PC-3 (cell line): ENCODE data around the gene RND1. TPM values are rescaled to one million over a fixed set of nuclear protein-coding genes. Genes with fewer than 3 reads are reported as not detected.

Experiments used
- ATAC-seq: fragments of 200-7000 bp; cut with Tn5 transposase; 2 replicates; pipeline ENCODE4 v1.9.1; 2020; ENCODE audit warnings: mild to moderate bottlenecking, moderate library complexity
- BruUV-seq: library from RNA; stranded (reverse); fragments of 400-500 nt; replicated peaks from 2 replicates; lab custom pipeline; 2021; lab: Mats Ljungman, UMichigan
- CTCF ChIA-PET: fragments of 300-600 bp; sonication (Branson Sonifier 250); formaldehyde crosslinking; loops from one replicate; lab custom pipeline; 2022; ENCODE audit warnings: antibody characterized with exemption; lab: Charles Lee
- POLR2A ChIA-PET: fragments of 300-600 bp; sonication (Branson Sonifier 250); formaldehyde crosslinking; loops from one replicate; lab custom pipeline; 2022; ENCODE audit warnings: antibody characterized with exemption; ENCODE audit not compliant: unreplicated experiment; lab: Charles Lee
- DNase-seq: peaks from one replicate; pipeline ENCODE4 v3.0.0-alpha.2; 2015
- H2AFZ ChIP-seq: fragments of 300-600 bp; sonication (generic); 2 replicates; pipeline ENCODE4 v1.6.0; 2016; ENCODE audit warnings: antibody characterized with exemption, low read length
- H3F3A ChIP-seq: fragments of 300-600 bp; sonication (generic); one replicate; pipeline ENCODE4 v1.6.0; 2017; ENCODE audit warnings: antibody characterized with exemption, low read length, control low read depth, mild to moderate bottlenecking; ENCODE audit not compliant: unreplicated experiment
- H3K27ac ChIP-seq: fragments of 300-600 bp; sonication (generic); 2 replicates; pipeline ENCODE4 v1.5.1; 2016; ENCODE audit warnings: mild to moderate bottlenecking, low read length
- H3K27me3 ChIP-seq: fragments of 300-600 bp; sonication (generic); 2 replicates; pipeline ENCODE4 v1.6.1; 2016; ENCODE audit warnings: low read length, mixed read lengths
- H3K36me3 ChIP-seq: fragments of 300-600 bp; sonication (generic); 2 replicates; pipeline ENCODE4 v1.6.1; 2016; ENCODE audit warnings: low read depth, mixed run types, low read length, mixed read lengths
- H3K4me1 ChIP-seq: fragments of 300-600 bp; sonication (generic); 2 replicates; pipeline ENCODE4 v1.5.1; 2016; ENCODE audit warnings: low read length; ENCODE audit not compliant: insufficient read depth
- H3K4me2 ChIP-seq: fragments of 300-600 bp; sonication (generic); 2 replicates; pipeline ENCODE4 v1.6.0; 2016; ENCODE audit warnings: low read length
- H3K4me3 ChIP-seq: fragments of 300-600 bp; sonication (generic); 2 replicates; pipeline ENCODE4 v1.5.1; 2016; ENCODE audit warnings: mild to moderate bottlenecking, low read length, mixed read lengths
- H3K79me2 ChIP-seq: fragments of 300-600 bp; sonication (generic); 2 replicates; pipeline ENCODE4 v1.6.1; 2017; ENCODE audit warnings: low read length, mixed read lengths
- H3K9ac ChIP-seq: fragments of 300-600 bp; sonication (generic); 2 replicates; pipeline ENCODE4 v1.6.0; 2016; ENCODE audit warnings: mild to moderate bottlenecking, low read length
- H3K9me2 ChIP-seq: fragments of 300-600 bp; sonication (generic); replicated peaks from 2 replicates; pipeline ENCODE4 v1.6.1; 2016; ENCODE audit warnings: mixed run types, low read length, mixed read lengths
- H3K9me3 ChIP-seq: fragments of 300-600 bp; sonication (generic); 2 replicates; pipeline ENCODE4 v1.6.1; 2016; ENCODE audit warnings: low read length, mixed read lengths
- H4K20me1 ChIP-seq: fragments of 300-600 bp; sonication (generic); 2 replicates; pipeline ENCODE4 v1.6.1; 2016; ENCODE audit warnings: low read length, mixed read lengths
- EZH2 ChIP-seq: fragments of 300-600 bp; sonication (generic); IDR thresholded peaks from one replicate; pipeline ENCODE4 v1.6.1; 2017; ENCODE audit warnings: antibody characterized with exemption, mild to moderate bottlenecking, low read length; ENCODE audit not compliant: unreplicated experiment
- EZH2phosphoT487 ChIP-seq: fragments of 300-600 bp; sonication (generic); IDR thresholded peaks from 2 replicates; pipeline ENCODE4 v1.6.1; 2018; ENCODE audit warnings: mild to moderate bottlenecking, antibody characterized with exemption, low read length, borderline replicate concordance
- intact Hi-C: fragments of 100-400 bp; cut with micrococcal nuclease; formaldehyde crosslinking; loops from 2 replicates; pipeline ENCODE4 v1.9.0; 2023
- total RNA-seq: library from RNA; depleted of rRNA; stranded (reverse); fragments of >200 nt; gene quantifications from 2 replicates; pipeline ENCODE4 v1.2.3, GENCODE V29; 2014
- TF ChIP-seq, protein P1 (sequence below): fragments of 300-600 bp; sonication (generic); conservative IDR thresholded peaks from 2 replicates; pipeline ENCODE4 v1.5.1; 2017; ENCODE audit warnings: antibody characterized with exemption, low read depth, mild to moderate bottlenecking, low read length

Gene RND1
- total RNA-seq, 1 experiment from 2014 or later: 8.3 TPM

DNA sequence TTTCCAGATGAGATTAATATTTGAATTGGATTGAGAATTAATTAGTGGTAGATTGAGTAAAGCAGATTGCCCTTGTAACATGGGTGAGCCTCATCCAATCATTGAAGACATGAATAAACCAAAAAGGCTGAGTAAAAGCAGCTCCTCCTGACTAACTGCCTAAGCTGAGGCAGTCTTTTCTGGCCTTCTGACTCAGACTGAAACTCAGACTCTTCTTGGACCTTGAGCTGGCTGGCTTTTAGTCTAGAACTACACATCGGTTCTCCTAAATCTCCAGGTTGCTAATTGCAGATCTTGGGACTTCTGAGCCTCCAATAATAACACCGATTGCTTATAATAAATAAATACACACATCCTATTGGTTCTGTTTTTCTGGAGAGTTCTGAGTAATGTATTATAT is 35.6 kb upstream of the RND1 start:
- no TSS peak for BruUV-seq
- Histone ChIP-seq H3K4me2 (no peak overlapping the region), H3K27me3 (no peaks in the 10 kb centered on the region), H4K20me1 (no peaks in the 10 kb centered on the region), H3K79me2 (no peaks in the 10 kb centered on the region), H3K9me3 (no peaks in the 10 kb centered on the region), H3K9me2 (no peaks in the 10 kb centered on the region), H3K9ac (no peak overlapping the region), H3F3A (no peaks in the 10 kb centered on the region), H3K27ac (no peak overlapping the region), H2AFZ (no peak overlapping the region), H3K36me3 (no peaks in the 10 kb centered on the region), H3K4me3 (no peak overlapping the region), H3K4me1 (no peaks in the 10 kb centered on the region)
- ChIA-PET POLR2A (no interaction called here), CTCF (no interaction called here)
- TF ChIP-seq EZH2 (no peak), EZH2phosphoT487 (no peak)
- TF ChIP-seq, protein P1, sequence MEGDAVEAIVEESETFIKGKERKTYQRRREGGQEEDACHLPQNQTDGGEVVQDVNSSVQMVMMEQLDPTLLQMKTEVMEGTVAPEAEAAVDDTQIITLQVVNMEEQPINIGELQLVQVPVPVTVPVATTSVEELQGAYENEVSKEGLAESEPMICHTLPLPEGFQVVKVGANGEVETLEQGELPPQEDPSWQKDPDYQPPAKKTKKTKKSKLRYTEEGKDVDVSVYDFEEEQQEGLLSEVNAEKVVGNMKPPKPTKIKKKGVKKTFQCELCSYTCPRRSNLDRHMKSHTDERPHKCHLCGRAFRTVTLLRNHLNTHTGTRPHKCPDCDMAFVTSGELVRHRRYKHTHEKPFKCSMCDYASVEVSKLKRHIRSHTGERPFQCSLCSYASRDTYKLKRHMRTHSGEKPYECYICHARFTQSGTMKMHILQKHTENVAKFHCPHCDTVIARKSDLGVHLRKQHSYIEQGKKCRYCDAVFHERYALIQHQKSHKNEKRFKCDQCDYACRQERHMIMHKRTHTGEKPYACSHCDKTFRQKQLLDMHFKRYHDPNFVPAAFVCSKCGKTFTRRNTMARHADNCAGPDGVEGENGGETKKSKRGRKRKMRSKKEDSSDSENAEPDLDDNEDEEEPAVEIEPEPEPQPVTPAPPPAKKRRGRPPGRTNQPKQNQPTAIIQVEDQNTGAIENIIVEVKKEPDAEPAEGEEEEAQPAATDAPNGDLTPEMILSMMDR: no peak
- no peak for ATAC-seq
- intact Hi-C loops: no loop called here
- DNase-seq: peak; percentile 16

DNA sequence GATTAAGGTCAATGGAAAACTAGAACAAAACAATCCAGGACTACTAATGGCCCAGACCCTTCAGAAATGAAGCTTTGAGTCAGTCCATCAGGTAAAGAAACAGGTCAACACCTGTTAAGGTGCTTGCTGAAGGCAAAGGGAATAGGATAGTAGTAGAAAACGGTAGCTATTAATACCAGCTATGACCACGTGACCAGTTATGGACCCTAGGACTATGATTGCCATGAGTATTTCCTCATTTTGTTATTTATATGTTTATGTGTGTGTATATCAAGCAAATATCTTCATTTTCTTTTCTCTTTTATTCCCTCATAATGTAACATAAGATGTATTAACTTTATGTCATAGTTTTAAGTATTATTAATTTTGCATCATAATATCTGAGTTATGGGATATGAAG is 34.0 kb upstream of the RND1 start:
- H3K27ac ChIP-seq: no peak overlapping the region
- no peaks in the 10 kb centered on the region for H3F3A ChIP-seq
- TF ChIP-seq, protein P1: no peak
- TF ChIP-seq EZH2: no peak
- H3K4me1 ChIP-seq: no peaks in the 10 kb centered on the region
- no TSS peak for BruUV-seq
- no peak for DNase-seq
- no peak overlapping the region for H3K4me3 ChIP-seq
- no peak overlapping the region for H2AFZ ChIP-seq
- ChIA-PET POLR2A (no interaction called here), CTCF (interaction anchor here (0.6 kb wide), 1 partner anchor 116 kb away, joined by 3 read pairs; no protein-coding TSS in a partner anchor)
- H4K20me1 ChIP-seq: no peaks in the 10 kb centered on the region
- H3K9ac ChIP-seq: no peak overlapping the region
- no peaks in the 10 kb centered on the region for H3K27me3 ChIP-seq
- no peak for ATAC-seq
- no peaks in the 10 kb centered on the region for H3K9me2 ChIP-seq
- H3K36me3 ChIP-seq: no peaks in the 10 kb centered on the region
- no peaks in the 10 kb centered on the region for H3K79me2 ChIP-seq
- H3K4me2 ChIP-seq: no peak overlapping the region
- no peaks in the 10 kb centered on the region for H3K9me3 ChIP-seq
- intact Hi-C loops: no loop called here

DNA sequence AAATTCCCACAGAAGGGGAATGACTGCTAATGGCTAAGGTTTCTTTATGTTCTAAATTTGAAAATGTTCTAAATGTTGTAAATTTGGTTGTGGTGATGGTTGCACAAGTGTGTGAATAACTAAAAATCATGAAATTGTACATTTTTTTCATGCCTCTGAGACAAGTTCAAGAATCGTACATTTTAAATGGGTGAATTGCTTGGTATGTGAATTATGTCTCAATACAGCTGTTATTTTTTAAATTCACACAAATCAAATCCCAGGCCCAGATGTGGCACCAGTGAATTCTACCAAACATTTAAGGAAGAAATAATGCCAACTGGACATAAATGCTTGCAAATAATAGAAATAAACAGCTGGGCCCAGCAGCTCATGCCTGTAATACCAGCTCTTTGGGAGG is 28.6 kb upstream of the RND1 start:
- H3K4me1 ChIP-seq: peaks cover 8% of the 10 kb centered on the region; the same call in 1 of the 2 replicates
- H3K27ac ChIP-seq: no peak overlapping the region
- TF ChIP-seq EZH2: no peak
- TF ChIP-seq EZH2phosphoT487: no peak
- TF ChIP-seq, protein P1: no peak
- intact Hi-C loops: no loop called here
- H3K36me3 ChIP-seq: no peaks in the 10 kb centered on the region
- no peaks in the 10 kb centered on the region for H3K9me3 ChIP-seq
- peaks cover 8% of the 10 kb centered on the region for H3K27me3 ChIP-seq
- H3K9me2 ChIP-seq: no peaks in the 10 kb centered on the region
- H3F3A ChIP-seq: no peaks in the 10 kb centered on the region
- no peak overlapping the region for H2AFZ ChIP-seq
- ChIA-PET POLR2A (interaction anchor here (0.6 kb wide), 1 partner anchor 62 kb away, joined by 4 read pairs; no protein-coding TSS in a partner anchor), CTCF (no interaction called here)
- no peaks in the 10 kb centered on the region for H3K79me2 ChIP-seq
- ATAC-seq (no peak), DNase-seq (no peak)
- H4K20me1 ChIP-seq: no peaks in the 10 kb centered on the region
- H3K4me2 ChIP-seq: no peak overlapping the region
- H3K9ac ChIP-seq: no peak overlapping the region
- no TSS peak for BruUV-seq
- H3K4me3 ChIP-seq: no peak overlapping the region
